Hepatocyte (in vitro differentiated cells): ENCODE results near the gene GOSR1. TPM values are rescaled to one million over a fixed set of nuclear protein-coding genes. Genes with fewer than 3 reads are reported as not detected.
"Not testable (repeated sequence)": the region's sequence is repeated elsewhere in the genome, so short reads cannot be mapped to it uniquely, and the experiment has no call there.

Source experiments
- DNase-seq: peaks from one replicate; pipeline ENCODE4 v3.0.0-alpha.2; 2016; ENCODE audit warnings: low spot score
- H2AFZ ChIP-seq: fragments of 200-600 bp; sonication (generic); 2 replicates; pipeline ENCODE4 v1.6.0; 2016; ENCODE audit warnings: antibody characterized with exemption, mild to moderate bottlenecking
- H3K27ac ChIP-seq: fragments of 200-600 bp; sonication (generic); 2 replicates; pipeline ENCODE4 v1.5.1; 2016; ENCODE audit warnings: mild to moderate bottlenecking
- H3K27me3 ChIP-seq: fragments of 200-600 bp; sonication (generic); 2 replicates; pipeline ENCODE4 v1.6.1; 2016
- H3K36me3 ChIP-seq: fragments of 200-600 bp; sonication (generic); replicated peaks from 2 replicates; pipeline ENCODE4 v1.5.1; 2016; ENCODE audit warnings: low read depth; ENCODE audit not compliant: insufficient read depth
- H3K4me1 ChIP-seq: fragments of 200-600 bp; sonication (generic); 2 replicates; pipeline ENCODE4 v1.5.1; 2016; ENCODE audit warnings: mild to moderate bottlenecking, moderate library complexity; ENCODE audit not compliant: insufficient read depth
- H3K4me2 ChIP-seq: fragments of 200-600 bp; sonication (generic); 2 replicates; pipeline ENCODE4 v1.6.0; 2016
- H3K4me3 ChIP-seq: fragments of 200-600 bp; sonication (generic); 2 replicates; pipeline ENCODE4 v1.5.1; 2016; ENCODE audit warnings: mild to moderate bottlenecking
- H3K79me2 ChIP-seq: fragments of 200-600 bp; sonication (generic); 2 replicates; pipeline ENCODE4 v1.6.0; 2017; ENCODE audit warnings: mild to moderate bottlenecking
- H3K9me2 ChIP-seq: fragments of 200-600 bp; sonication (generic); replicated peaks from 2 replicates; pipeline ENCODE4 v1.6.0; 2017; ENCODE audit warnings: mild to moderate bottlenecking; ENCODE audit not compliant: insufficient read depth
- H3K9me3 ChIP-seq: fragments of 200-600 bp; sonication (generic); 2 replicates; pipeline ENCODE4 v1.5.1; 2016; ENCODE audit warnings: low read depth, mild to moderate bottlenecking
- H4K20me1 ChIP-seq: fragments of 200-600 bp; sonication (generic); 2 replicates; pipeline ENCODE4 v1.6.0; 2016; ENCODE audit warnings: mild to moderate bottlenecking; ENCODE audit not compliant: insufficient read depth, poor library complexity, severe bottlenecking
- EZH2 ChIP-seq: fragments of 200-600 bp; sonication (generic); IDR thresholded peaks from 2 replicates; pipeline ENCODE4 v1.6.1; 2016; ENCODE audit warnings: antibody characterized with exemption, mild to moderate bottlenecking, borderline replicate concordance
- EZH2phosphoT487 ChIP-seq: fragments of 200-600 bp; sonication (generic); IDR thresholded peaks from one replicate; pipeline ENCODE4 v1.6.1; 2018; ENCODE audit warnings: antibody characterized with exemption, mild to moderate bottlenecking, low read depth, moderate library complexity; ENCODE audit not compliant: unreplicated experiment, severe bottlenecking
- WGBS: methylation state at CpG from one replicate; pipeline ENCODE4 v1.1.6; 2016; ENCODE audit warnings: low lambda C conversion rate; ENCODE audit errors: missing lambda C conversion rate; 5-methylcytosine and 5-hydroxymethylcytosine counted together
- polyA plus RNA-seq: library from polyadenylated mRNA; unstranded; fragments of >200 nt; fragmentation: Nextera tagmentation; extraction: Ambion mirVana; gene quantifications from 2 replicates; pipeline ENCODE4 v1.2.1, GENCODE V29; 2016
- total RNA-seq: library from RNA; depleted of rRNA; stranded (reverse); fragments of >200 nt; gene quantifications from 2 replicates; pipeline ENCODE4 v1.2.3, GENCODE V29; 2014
- TF ChIP-seq, protein P1 (sequence below): fragments of 200-600 bp; sonication (generic); IDR thresholded peaks from 2 replicates; pipeline ENCODE4 v1.5.1; 2016; ENCODE audit warnings: antibody characterized with exemption, mild to moderate bottlenecking; ENCODE audit not compliant: poor library complexity

The GOSR1 gene
- total and polyA plus RNA-seq, 2 experiments from 2014 or later = 29.7 to 52.1 TPM

DNA sequence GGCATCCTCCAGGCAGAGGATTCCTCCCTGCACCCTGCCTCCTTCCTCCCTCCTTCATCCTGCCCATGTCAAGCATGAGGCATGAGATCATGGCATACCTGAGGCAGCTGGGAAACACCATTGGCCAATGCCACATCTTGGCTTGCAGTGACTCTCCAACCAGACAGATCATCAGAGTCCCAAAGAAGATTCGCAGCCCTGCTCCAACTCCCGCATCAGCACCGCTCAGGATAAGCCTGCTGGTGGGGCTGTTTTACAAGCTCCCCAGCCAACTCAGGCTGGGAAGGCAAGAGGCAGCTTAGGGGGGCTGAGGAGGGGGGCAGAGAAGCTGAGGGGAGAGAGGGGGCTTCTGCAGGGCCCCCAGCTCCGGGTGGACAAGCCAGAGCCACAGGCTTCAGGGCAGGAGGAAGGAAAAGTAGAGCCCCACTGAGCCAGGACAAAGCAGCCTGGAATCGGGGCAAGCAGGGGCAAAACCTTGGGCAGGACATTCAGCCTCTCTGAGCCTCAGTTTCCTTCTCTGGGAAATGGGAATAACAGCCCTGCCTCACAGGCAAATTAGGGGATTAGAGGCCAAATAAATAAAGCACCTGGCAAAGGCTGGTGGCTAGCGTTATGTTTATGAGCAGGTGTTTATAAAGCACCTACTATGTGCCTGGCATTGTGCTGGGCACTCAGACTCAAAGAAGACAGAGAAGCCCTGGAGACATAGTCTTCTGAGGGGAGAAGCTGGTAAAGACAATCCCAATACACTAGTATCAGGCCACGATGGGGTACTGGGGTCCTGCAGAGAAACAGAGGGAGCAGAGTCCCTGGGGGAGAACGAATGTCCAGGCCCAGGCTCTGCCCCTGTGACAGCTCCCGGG, 88.1 kb downstream of the GOSR1 start:
- Histone ChIP-seq H2AFZ (no peak overlapping the region), H3K79me2 (no peaks in the 10 kb centered on the region), H3K36me3 (no peaks in the 10 kb centered on the region), H3K27ac (no peak overlapping the region), H3K9me2 (no peaks in the 10 kb centered on the region), H3K4me1 (no peaks in the 10 kb centered on the region), H4K20me1 (no peaks in the 10 kb centered on the region), H3K4me3 (no peak overlapping the region), H3K27me3 (no peaks in the 10 kb centered on the region), H3K9me3 (no peaks in the 10 kb centered on the region), H3K4me2 (no peak overlapping the region)
- WGBS = 76% methylated on average over 8 of the region's 9 CpGs
- TF ChIP-seq, protein P1, sequence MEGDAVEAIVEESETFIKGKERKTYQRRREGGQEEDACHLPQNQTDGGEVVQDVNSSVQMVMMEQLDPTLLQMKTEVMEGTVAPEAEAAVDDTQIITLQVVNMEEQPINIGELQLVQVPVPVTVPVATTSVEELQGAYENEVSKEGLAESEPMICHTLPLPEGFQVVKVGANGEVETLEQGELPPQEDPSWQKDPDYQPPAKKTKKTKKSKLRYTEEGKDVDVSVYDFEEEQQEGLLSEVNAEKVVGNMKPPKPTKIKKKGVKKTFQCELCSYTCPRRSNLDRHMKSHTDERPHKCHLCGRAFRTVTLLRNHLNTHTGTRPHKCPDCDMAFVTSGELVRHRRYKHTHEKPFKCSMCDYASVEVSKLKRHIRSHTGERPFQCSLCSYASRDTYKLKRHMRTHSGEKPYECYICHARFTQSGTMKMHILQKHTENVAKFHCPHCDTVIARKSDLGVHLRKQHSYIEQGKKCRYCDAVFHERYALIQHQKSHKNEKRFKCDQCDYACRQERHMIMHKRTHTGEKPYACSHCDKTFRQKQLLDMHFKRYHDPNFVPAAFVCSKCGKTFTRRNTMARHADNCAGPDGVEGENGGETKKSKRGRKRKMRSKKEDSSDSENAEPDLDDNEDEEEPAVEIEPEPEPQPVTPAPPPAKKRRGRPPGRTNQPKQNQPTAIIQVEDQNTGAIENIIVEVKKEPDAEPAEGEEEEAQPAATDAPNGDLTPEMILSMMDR = no peak
- TF ChIP-seq EZH2 (no peak), EZH2phosphoT487 (no peak)
- DNase-seq = no peak

DNA sequence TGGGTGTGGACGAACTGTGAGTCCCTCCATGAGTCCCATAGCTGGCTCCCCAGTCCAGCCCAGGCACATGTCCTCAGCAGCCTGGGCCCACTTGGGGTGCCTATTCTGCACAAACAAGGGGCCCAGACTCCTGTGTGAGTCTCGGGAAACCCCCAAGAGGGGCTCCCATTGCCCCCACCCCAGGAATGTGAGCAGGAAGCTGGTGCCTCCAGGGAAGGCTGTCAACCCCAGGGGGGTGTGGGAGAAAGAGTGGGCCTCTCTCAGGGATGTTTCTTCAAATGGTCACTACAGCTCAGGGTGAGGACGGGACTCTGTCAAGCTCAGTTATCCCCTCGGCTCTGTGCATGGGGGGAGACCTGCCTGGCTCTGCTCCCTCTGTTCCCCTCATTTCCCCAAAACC, 88.9 kb downstream of the GOSR1 start:
- not testable (repeated sequence) for H4K20me1 ChIP-seq, H3K4me2 ChIP-seq, H3K4me1 ChIP-seq, H2AFZ ChIP-seq, H3K27me3 ChIP-seq, H3K36me3 ChIP-seq, H3K9me2 ChIP-seq, DNase-seq, H3K79me2 ChIP-seq, H3K4me3 ChIP-seq, H3K27ac ChIP-seq, H3K9me3 ChIP-seq
- WGBS = 34% methylated on average over 3 of the region's 4 CpGs

DNA sequence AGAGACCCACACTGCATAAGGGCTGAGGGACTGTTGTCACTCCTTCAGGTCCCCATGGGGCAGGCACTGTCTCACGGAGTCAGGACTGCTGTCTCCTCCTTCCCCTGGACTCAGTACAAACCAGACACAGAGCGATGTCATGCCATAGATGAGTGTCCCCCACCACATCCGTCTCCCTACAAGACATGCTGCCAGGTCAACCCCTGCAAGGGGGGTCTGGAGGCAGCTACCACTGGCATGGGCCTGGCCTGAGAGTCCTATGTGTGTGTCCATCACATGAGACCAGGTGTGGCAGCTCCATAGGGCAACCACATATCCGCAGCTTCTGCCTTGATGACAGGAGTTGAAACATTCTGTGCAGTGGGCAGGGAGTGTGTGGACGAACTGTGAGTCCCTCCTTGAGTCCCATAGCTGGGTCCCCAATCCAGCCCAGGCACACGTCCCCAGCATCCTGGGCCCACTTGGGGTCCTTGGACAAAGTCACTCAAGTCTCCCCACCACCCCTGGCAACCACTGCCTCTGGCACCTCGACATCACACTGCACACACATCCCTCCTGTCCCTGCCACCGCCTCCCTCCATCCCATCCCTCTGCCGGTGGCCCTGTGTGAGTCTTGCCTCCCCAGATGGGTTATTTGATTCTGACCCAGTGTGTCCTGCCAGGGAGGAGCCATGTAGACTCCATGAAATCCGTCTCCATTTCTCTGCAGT, 89.5 kb downstream of the GOSR1 start:
- DNase-seq, H4K20me1 ChIP-seq, H3K79me2 ChIP-seq, H3K9me3 ChIP-seq, H3K9me2 ChIP-seq, H3K36me3 ChIP-seq, H3K4me3 ChIP-seq, H3K27me3 ChIP-seq, H3K27ac ChIP-seq, H3K4me2 ChIP-seq, H3K4me1 ChIP-seq, H2AFZ ChIP-seq: not testable (repeated sequence)
- WGBS = 86% methylated on average over 10 of the region's 10 CpGs

DNA sequence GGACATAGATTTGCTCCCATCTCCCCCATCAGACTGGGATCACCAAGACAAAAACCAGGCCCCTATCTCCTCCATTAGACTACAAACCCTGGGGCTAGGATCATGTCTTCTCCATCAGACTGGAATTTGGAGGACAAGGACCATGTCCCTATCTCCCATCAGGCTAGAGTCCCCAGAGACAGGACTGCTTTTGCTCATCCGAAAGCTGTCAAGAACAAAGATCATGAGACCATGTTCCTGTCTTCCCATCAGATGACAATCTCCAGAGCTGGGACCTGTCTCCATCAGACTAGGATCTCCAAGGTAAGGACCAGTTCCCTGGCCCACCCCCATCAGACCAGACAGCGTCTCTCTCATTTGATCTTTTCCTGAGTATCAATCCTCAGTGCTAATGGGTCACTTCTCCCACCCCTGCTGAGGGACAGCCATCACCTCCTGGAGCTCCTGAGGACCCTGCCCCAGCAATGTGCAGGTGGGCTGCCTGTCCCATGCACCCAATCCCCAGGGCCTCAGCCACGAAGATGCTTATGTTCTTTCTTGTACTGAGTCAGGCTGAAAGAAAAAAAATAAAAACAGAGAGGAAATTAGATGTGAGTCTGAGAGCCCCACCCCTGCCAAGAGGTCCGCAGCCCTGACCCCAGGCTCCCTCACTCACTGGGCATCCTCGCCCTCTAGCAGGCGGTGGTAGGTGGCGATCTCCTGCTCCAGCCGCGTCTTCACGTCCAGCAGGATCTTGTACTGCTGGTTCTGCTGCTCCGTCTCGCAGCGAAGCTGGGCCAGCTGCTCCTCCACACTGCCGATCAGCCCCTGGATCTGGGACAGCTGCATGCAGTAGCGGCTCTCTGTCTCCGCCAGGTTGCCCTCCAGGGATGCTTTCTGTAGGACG, 90.3 kb downstream of the GOSR1 start:
- H3K27me3 ChIP-seq = no peaks in the 10 kb centered on the region
- DNase-seq = no peak
- H3K27ac ChIP-seq = no peak overlapping the region
- H4K20me1 ChIP-seq = no peaks in the 10 kb centered on the region
- no peak overlapping the region for H3K4me3 ChIP-seq
- no peaks in the 10 kb centered on the region for H3K9me3 ChIP-seq
- H3K4me2 ChIP-seq = no peak overlapping the region
- TF ChIP-seq, protein P1 = no peak
- TF ChIP-seq EZH2 (no peak), EZH2phosphoT487 (no peak)
- H3K4me1 ChIP-seq = no peaks in the 10 kb centered on the region
- no peak overlapping the region for H2AFZ ChIP-seq
- H3K9me2 ChIP-seq = no peaks in the 10 kb centered on the region
- H3K36me3 ChIP-seq = no peaks in the 10 kb centered on the region
- 90% methylated on average over 17 of the region's 17 CpGs for WGBS
- H3K79me2 ChIP-seq = no peaks in the 10 kb centered on the region
